Esophagus (tissue), 2 donors: ENCODE results near the gene MERTK. TPM values are rescaled to one million over a fixed set of nuclear protein-coding genes. Genes with fewer than 3 reads are reported as not detected.

Experiments
- H3K27ac ChIP-seq, 2 donors: one replicate each; pipeline ENCODE4 v1.5.1; 2013; ENCODE audit warnings: low read depth in 2 of 2, mild to moderate bottlenecking in 2 of 2, inconsistent platforms in 1 of 2, low read length in 1 of 2, moderate library complexity in 1 of 2
- H3K27me3 ChIP-seq, 2 donors: one replicate each; pipeline ENCODE4 v1.6.1; 2013; ENCODE audit warnings: low read length in 2 of 2, control low read depth in 1 of 2, mild to moderate bottlenecking in 1 of 2; ENCODE audit not compliant: insufficient read depth in 2 of 2, control insufficient read depth in 1 of 2
- H3K36me3 ChIP-seq, 2 donors: one replicate each; pipeline ENCODE4 v1.6.1; 2013; ENCODE audit warnings: low read length in 1 of 2; ENCODE audit not compliant: control insufficient read depth in 2 of 2, insufficient read depth in 2 of 2
- H3K4me1 ChIP-seq, 2 donors: one replicate each; pipeline ENCODE4 v1.6.1; 2013; ENCODE audit warnings: low read length in 1 of 2; ENCODE audit not compliant: control insufficient read depth in 2 of 2, insufficient read depth in 2 of 2
- H3K4me3 ChIP-seq, 2 donors: one replicate each; pipeline ENCODE4 v1.5.1; 2013; ENCODE audit warnings: low read length in 2 of 2, mild to moderate bottlenecking in 2 of 2, low read depth in 1 of 2, moderate library complexity in 1 of 2
- H3K9me3 ChIP-seq, 2 donors: one replicate each; pipeline ENCODE4 v1.6.1; 2013; ENCODE audit warnings: mild to moderate bottlenecking in 2 of 2, low read depth in 1 of 2, low read length in 1 of 2, moderate library complexity in 1 of 2; ENCODE audit not compliant: control insufficient read depth in 2 of 2, insufficient read depth in 1 of 2
- WGBS, 2 donors: extraction: QIAGEN DNeasy Blood & Tissue Kit; methylation state at CpG; one replicate each; pipeline ENCODE4 v1.1.7; 2013; 5-methylcytosine and 5-hydroxymethylcytosine counted together
- polyA plus RNA-seq, 2 donors: library from polyadenylated mRNA; stranded (reverse); fragments of 200-250 nt; gene quantifications; one replicate each; pipeline ENCODE4 v1.2.3, GENCODE V29; 2013
- donor health status: healthy with polysubstance abuse.
- donor health status: Bipolar disorder and iron deficiency.

Gene MERTK
- polyA plus RNA-seq, 2 donors, result 2.5 to 2.9 TPM

DNA sequence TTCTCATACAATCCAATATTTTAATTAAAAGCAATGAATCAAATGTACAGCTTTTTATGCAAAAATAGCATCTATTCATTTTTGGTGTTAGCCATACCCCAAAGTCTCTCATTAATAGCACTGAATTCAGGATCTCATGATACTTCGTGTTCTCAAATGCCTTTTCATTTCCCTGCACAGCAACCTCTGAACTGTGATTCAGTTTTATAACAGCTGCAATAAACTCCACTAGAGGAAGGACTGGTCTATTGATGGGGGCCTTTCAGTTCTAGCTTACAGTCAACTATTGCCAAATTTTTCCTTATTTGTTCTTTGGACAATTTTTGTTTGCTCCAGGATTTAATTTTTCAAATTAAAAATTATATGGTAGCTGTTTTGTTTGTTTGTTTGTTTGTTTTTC, 151.9 kb downstream of the MERTK start:
- 87 to 93% methylated on average over 1 of the region's 1 CpG for WGBS, 2 donors
- no peaks in the 10 kb centered on the region for H3K27me3 ChIP-seq
- no peaks in the 10 kb centered on the region for H3K9me3 ChIP-seq
- no peaks in the 10 kb centered on the region for H3K4me1 ChIP-seq
- H3K36me3 ChIP-seq, result no peaks in the 10 kb centered on the region
- no peak overlapping the region for H3K27ac ChIP-seq
- H3K4me3 ChIP-seq, result no peak overlapping the region

GRCh38 chr2:112053917-112054846, 155.8 kb downstream of the MERTK start:
- Histone ChIP-seq H3K36me3 (no peaks in the 10 kb centered on the region), H3K9me3 (no peaks in the 10 kb centered on the region), H3K27ac (peak overlapping the region; percentile 96 to 98), H3K4me3 (peak overlapping the region; percentile 46 to 72), H3K4me1 (no peaks in the 10 kb centered on the region), H3K27me3 (no peaks in the 10 kb centered on the region)
- 1% methylated on average over 44 to 62 of the region's 62 CpGs for WGBS, 2 donors

DNA sequence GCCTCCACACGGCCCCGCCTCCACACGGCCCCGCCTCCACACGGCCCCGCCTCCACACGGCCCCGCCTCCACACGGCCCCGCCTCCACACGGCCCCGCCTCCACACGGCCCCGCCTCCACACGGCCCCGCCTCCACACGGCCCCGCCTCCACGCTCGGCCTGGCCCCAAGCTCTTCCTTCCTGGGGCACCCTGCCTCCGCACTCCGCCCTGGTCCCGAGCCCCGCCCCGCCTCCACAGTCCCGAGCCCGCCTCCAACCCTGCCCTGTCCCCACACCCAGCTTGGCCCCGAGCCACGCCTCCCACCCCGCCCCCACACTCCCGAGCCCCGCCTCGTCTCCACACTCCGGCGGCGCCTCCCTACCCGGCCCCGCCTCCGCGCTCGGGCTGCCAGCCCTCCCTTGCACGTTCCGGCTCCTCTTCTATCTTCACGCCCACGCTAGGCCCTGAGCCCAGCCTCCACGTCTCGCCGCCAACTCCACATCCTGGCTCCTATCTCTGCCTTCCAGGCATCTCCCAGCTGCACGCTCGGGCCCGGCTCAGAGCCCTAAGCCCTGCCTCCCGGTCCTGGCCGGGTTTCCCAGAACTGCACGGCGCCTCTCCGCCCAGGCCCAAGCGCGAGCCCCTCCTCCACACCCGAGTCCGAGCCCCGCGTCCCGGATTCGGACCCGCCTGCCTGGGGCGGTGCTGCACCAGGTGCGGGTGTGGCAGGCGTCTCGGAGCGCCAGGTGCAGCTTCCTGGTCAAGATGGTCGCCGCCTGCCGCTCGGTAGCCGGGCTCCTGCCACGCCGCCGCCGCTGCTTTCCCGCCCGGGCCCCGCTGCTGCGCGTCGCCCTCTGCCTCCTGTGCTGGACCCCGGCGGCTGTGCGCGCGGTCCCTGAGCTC, 156.7 kb downstream of the MERTK start, which contains the start of gene TMEM87B:
TSS of gene TMEM87B (plus strand) at position 423 of the 883 bp plus-strand sequence. CDS start at position 746, 323 bp downstream.
- Histone ChIP-seq H3K9me3 (no peaks in the 10 kb centered on the region), H3K36me3 (no peaks in the 10 kb centered on the region), H3K27ac (peak within 1 kb of the TSS; percentile 99), H3K27me3 (no peaks in the 10 kb centered on the region), H3K4me1 (peaks cover 2% of the 10 kb centered on the region in 2 donors), H3K4me3 (peak within 1 kb of the TSS; percentile 79 to 95)
- 1% methylated on average over 64 to 85 of the region's 90 CpGs for WGBS, 2 donors

GRCh38 chr2:112055730-112056625, 157.6 kb downstream of the MERTK start:
- Histone ChIP-seq H3K4me3 (peak overlapping the region; percentile 79 to 95), H3K36me3 (no peaks in the 10 kb centered on the region), H3K27me3 (no peaks in the 10 kb centered on the region), H3K9me3 (no peaks in the 10 kb centered on the region), H3K27ac (peak overlapping the region; percentile 99), H3K4me1 (peaks cover 2% of the 10 kb centered on the region in 2 donors)
- 0% methylated on average over 42 of the region's 42 CpGs for WGBS, 2 donors

DNA sequence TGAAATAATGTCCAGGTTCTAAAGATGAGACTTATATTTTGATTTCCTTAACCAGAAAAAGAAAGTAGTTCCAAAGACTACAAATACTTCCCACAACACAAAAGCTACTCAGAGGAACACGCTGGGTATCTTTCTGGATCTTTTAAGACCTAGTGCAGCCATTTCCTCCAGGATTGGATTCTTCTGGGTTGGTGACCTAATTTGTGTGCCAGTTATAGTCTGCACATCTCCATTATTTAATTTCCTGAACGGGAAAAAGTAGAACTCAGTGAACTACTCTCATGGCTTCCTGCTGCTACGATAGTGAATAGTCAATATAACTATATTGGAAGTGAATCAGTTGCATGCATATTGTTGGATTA, 158.2 kb downstream of the MERTK start:
- WGBS, 2 donors, result 15 to 25% methylated on average over 3 of the region's 3 CpGs
- Histone ChIP-seq H3K27me3 (no peaks in the 10 kb centered on the region), H3K9me3 (no peaks in the 10 kb centered on the region), H3K4me1 (peaks cover 2% of the 10 kb centered on the region in 2 donors), H3K36me3 (peaks cover 0 to 2% of the 10 kb centered on the region in 2 donors), H3K4me3 (peak overlapping the region; percentile 79 to 95), H3K27ac (peak overlapping the region; percentile 99)

GRCh38 chr2:112059671-112060070, 161.3 kb downstream of the MERTK start:
- no peaks in the 10 kb centered on the region for H3K27me3 ChIP-seq
- H3K4me1 ChIP-seq, result peaks cover 2% of the 10 kb centered on the region in 2 donors
- H3K27ac ChIP-seq, result no peak overlapping the region
- H3K9me3 ChIP-seq, result no peaks in the 10 kb centered on the region
- H3K36me3 ChIP-seq, result peaks cover 0 to 7% of the 10 kb centered on the region in 2 donors
- WGBS, 2 donors, result 70 to 86% methylated on average over 2 of the region's 2 CpGs
- no peak overlapping the region for H3K4me3 ChIP-seq

- H3K4me1 ChIP-seq, result peaks cover 2% of the 10 kb centered on the region in 2 donors
- no peak overlapping the region for H3K27ac ChIP-seq
- WGBS, 2 donors, result 83 to 90% methylated on average over 1 of the region's 1 CpG
- peaks cover 0 to 7% of the 10 kb centered on the region in 2 donors for H3K36me3 ChIP-seq
- H3K9me3 ChIP-seq, result no peaks in the 10 kb centered on the region
- H3K4me3 ChIP-seq, result no peak overlapping the region
- H3K27me3 ChIP-seq, result no peaks in the 10 kb centered on the region
These were observed 162.9 kb downstream of the MERTK start for GRCh38 chr2:112061299-112061698.

DNA sequence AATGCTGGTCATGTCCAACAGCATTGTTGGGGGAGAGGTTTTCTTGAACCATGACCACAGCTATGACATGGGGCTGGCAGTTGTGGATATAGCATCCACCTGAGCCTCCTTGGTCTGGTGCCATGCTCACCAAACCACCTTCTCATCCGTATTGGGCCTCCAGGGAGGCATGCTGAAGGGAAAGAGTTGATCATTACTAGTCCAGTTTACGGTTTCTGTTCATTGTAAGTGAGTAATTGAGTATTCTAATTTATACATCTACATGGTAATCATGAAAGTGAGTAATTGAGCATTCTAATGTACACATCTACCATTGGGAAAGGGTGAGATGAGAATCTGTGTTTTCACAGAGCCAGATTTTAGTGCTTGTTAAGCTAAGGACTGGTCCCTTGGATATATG, 163.4 kb downstream of the MERTK start:
- WGBS, 2 donors, result 86 to 93% methylated on average over 2 of the region's 2 CpGs
- Histone ChIP-seq H3K27me3 (no peaks in the 10 kb centered on the region), H3K4me1 (peaks cover 2% of the 10 kb centered on the region in 2 donors), H3K27ac (no peak overlapping the region), H3K36me3 (peaks cover 0 to 7% of the 10 kb centered on the region in 2 donors), H3K9me3 (no peaks in the 10 kb centered on the region), H3K4me3 (no peak overlapping the region)

DNA sequence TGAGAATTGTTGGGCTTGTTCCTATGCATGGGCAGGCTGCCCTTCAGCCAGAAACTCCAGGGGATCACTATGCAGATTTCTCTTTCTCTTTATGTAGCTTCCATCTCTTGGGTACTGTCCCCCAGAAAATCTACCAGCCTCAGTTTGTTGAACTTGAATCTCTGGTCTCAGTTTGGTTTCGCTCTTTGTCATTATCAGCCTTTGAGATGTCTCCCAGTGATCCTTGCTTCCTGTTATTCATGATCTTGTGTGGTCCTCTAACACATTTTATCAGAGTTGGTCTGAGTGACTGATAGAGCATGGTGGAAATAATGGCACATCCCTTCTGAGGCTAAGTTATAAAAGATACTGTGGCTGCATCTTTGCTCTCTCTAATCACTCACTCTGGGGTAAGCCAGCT, 164.5 kb downstream of the MERTK start:
- no peak overlapping the region for H3K27ac ChIP-seq
- H3K4me1 ChIP-seq, result peaks cover 2% of the 10 kb centered on the region in 2 donors
- 94 to 97% methylated on average over 1 of the region's 1 CpG for WGBS, 2 donors
- H3K9me3 ChIP-seq, result no peaks in the 10 kb centered on the region
- no peaks in the 10 kb centered on the region for H3K27me3 ChIP-seq
- no peak overlapping the region for H3K4me3 ChIP-seq
- H3K36me3 ChIP-seq, result peaks cover 0 to 7% of the 10 kb centered on the region in 2 donors
